GM12801 (cell line): ENCODE data around the gene FYTTD1.

Source experiments
- CTCF ChIP-seq: IDR thresholded peaks from one replicate; pipeline ENCODE4 v1.5.1; 2011; ENCODE audit warnings: control low read depth; ENCODE audit not compliant: insufficient read length; ENCODE audit errors: extremely low read depth

The FYTTD1 gene

GRCh38 chr3:197749601-197750395 lies at the start of gene FYTTD1:
FYTTD1 (plus strand) TSS chr3:197749883; CDS start chr3:197749972, 89 bp downstream.
- TF ChIP-seq CTCF: no peak

GRCh38 chr3:197700095-197700494 lies 49.6 kb upstream of the FYTTD1 start:
- no peak for TF ChIP-seq CTCF

GRCh38 chr3:197701841-197702240 lies 47.8 kb upstream of the FYTTD1 start:
- no peak for TF ChIP-seq CTCF

- no peak for TF ChIP-seq CTCF
Measured at GRCh38 chr3:197706658-197707057, 43.0 kb upstream of the FYTTD1 start.

- TF ChIP-seq CTCF: no peak
Measured at GRCh38 chr3:197709135-197709534, 40.5 kb upstream of the FYTTD1 start.

- no peak for TF ChIP-seq CTCF
Measured at GRCh38 chr3:197711973-197712707, 37.5 kb upstream of the FYTTD1 start.

- TF ChIP-seq CTCF: no peak
Measured at GRCh38 chr3:197713477-197713822, 36.2 kb upstream of the FYTTD1 start.
